ENCODE measurements around the gene SIL1.
"Not testable (repeated sequence)": the region's sequence is repeated elsewhere in the genome, so short reads cannot be mapped to it uniquely, and the experiment has no call there.

The SIL1 gene

GRCh38 chr5:138927544-138927943 lies 270.6 kb downstream of the SIL1 start:
- Histone ChIP-seq H3K4me3 (ENCODE audit: low read length) (no peak overlapping the region), H3K27me3 (ENCODE audit: control insufficient read depth, insufficient read depth, low read length) (no peaks in the 10 kb centered on the region), H3K27ac (ENCODE audit: low read length) (no peak overlapping the region), H3K9me3 (ENCODE audit: control insufficient read depth, insufficient read depth, low read length) (no peaks in the 10 kb centered on the region), H3K4me1 (ENCODE audit: control insufficient read depth, insufficient read depth, low read length) (no peaks in the 10 kb centered on the region; the same call in 1 of the 2 replicates), H3K36me3 (ENCODE audit: control insufficient read depth, insufficient read depth, low read length) (peaks cover 45% of the 10 kb centered on the region)
- WGBS (ENCODE audit: insufficient coverage, insufficient read length), result no CpG with 5 or more reads among the region's 8 CpGs
- DNase-seq (ENCODE audit: low read depth, low spot score), result no peak

- Histone ChIP-seq H3K9me3 (ENCODE audit: control insufficient read depth, insufficient read depth, low read length) (no peaks in the 10 kb centered on the region), H3K36me3 (ENCODE audit: control insufficient read depth, insufficient read depth, low read length) (peaks cover 40% of the 10 kb centered on the region), H3K4me1 (ENCODE audit: control insufficient read depth, insufficient read depth, low read length) (no peaks in the 10 kb centered on the region), H3K4me3 (ENCODE audit: low read length) (no peak overlapping the region), H3K27ac (ENCODE audit: low read length) (no peak overlapping the region), H3K27me3 (ENCODE audit: control insufficient read depth, insufficient read depth, low read length) (no peaks in the 10 kb centered on the region)
- DNase-seq (ENCODE audit: low read depth, low spot score), result no peak
- no CpG with 5 or more reads among the region's 16 CpGs for WGBS (ENCODE audit: insufficient coverage, insufficient read length)
Observed at GRCh38 chr5:138926688-138927448, 271.3 kb downstream of the SIL1 start.

GRCh38 chr5:138926257-138926656 lies 271.9 kb downstream of the SIL1 start:
- H3K27ac ChIP-seq (ENCODE audit: low read length), result no peak overlapping the region
- no peak for DNase-seq (ENCODE audit: low read depth, low spot score)
- H3K4me1 ChIP-seq (ENCODE audit: control insufficient read depth, insufficient read depth, low read length), result no peaks in the 10 kb centered on the region
- H3K4me3 ChIP-seq (ENCODE audit: low read length), result no peak overlapping the region
- peaks cover 36% of the 10 kb centered on the region for H3K36me3 ChIP-seq (ENCODE audit: control insufficient read depth, insufficient read depth, low read length)
- no peaks in the 10 kb centered on the region for H3K9me3 ChIP-seq (ENCODE audit: control insufficient read depth, insufficient read depth, low read length)
- WGBS (ENCODE audit: insufficient coverage, insufficient read length), result no CpG with 5 or more reads among the region's 11 CpGs
- no peaks in the 10 kb centered on the region for H3K27me3 ChIP-seq (ENCODE audit: control insufficient read depth, insufficient read depth, low read length)

GRCh38 chr5:138925090-138925635 lies 273.0 kb downstream of the SIL1 start:
- peaks cover 27% of the 10 kb centered on the region for H3K36me3 ChIP-seq (ENCODE audit: control insufficient read depth, insufficient read depth, low read length)
- H3K27me3 ChIP-seq (ENCODE audit: control insufficient read depth, insufficient read depth, low read length), result no peaks in the 10 kb centered on the region
- H3K27ac ChIP-seq (ENCODE audit: low read length), result no peak overlapping the region
- no peak for DNase-seq (ENCODE audit: low read depth, low spot score)
- no peaks in the 10 kb centered on the region for H3K4me1 ChIP-seq (ENCODE audit: control insufficient read depth, insufficient read depth, low read length)
- H3K4me3 ChIP-seq (ENCODE audit: low read length), result no peak overlapping the region
- no peaks in the 10 kb centered on the region for H3K9me3 ChIP-seq (ENCODE audit: control insufficient read depth, insufficient read depth, low read length)
- WGBS (ENCODE audit: insufficient coverage, insufficient read length), result no CpG with 5 or more reads among the region's 12 CpGs

- Histone ChIP-seq H3K4me1 (ENCODE audit: control insufficient read depth, insufficient read depth, low read length) (no peaks in the 10 kb centered on the region), H3K4me3 (ENCODE audit: low read length) (no peak overlapping the region), H3K36me3 (ENCODE audit: control insufficient read depth, insufficient read depth, low read length) (peaks cover 22% of the 10 kb centered on the region), H3K27me3 (ENCODE audit: control insufficient read depth, insufficient read depth, low read length) (no peaks in the 10 kb centered on the region), H3K27ac (ENCODE audit: low read length) (no peak overlapping the region), H3K9me3 (ENCODE audit: control insufficient read depth, insufficient read depth, low read length) (no peaks in the 10 kb centered on the region)
- WGBS (ENCODE audit: insufficient coverage, insufficient read length), result no CpG with 5 or more reads among the region's 2 CpGs
- DNase-seq (ENCODE audit: low read depth, low spot score), result no peak
Observed at GRCh38 chr5:138922494-138922893, 275.7 kb downstream of the SIL1 start.

- not testable (repeated sequence) for H3K27me3 ChIP-seq (ENCODE audit: control insufficient read depth, insufficient read depth, low read length); H3K9me3 ChIP-seq (ENCODE audit: control insufficient read depth, insufficient read depth, low read length); DNase-seq (ENCODE audit: low read depth, low spot score); H3K27ac ChIP-seq (ENCODE audit: low read length); H3K4me1 ChIP-seq (ENCODE audit: control insufficient read depth, insufficient read depth, low read length); H3K4me3 ChIP-seq (ENCODE audit: low read length)
- peaks cover 16% of the 10 kb centered on the region for H3K36me3 ChIP-seq (ENCODE audit: control insufficient read depth, insufficient read depth, low read length)
- no CpG with 5 or more reads among the region's 2 CpGs for WGBS (ENCODE audit: insufficient coverage, insufficient read length)
Observed at GRCh38 chr5:138921362-138921761, 276.8 kb downstream of the SIL1 start.

- H3K27ac ChIP-seq (ENCODE audit: low read length), result no peak overlapping the region
- no CpG with 5 or more reads among the region's 8 CpGs for WGBS (ENCODE audit: insufficient coverage, insufficient read length)
- peaks cover 7% of the 10 kb centered on the region; the same call in 1 of the 2 replicates for H3K36me3 ChIP-seq (ENCODE audit: control insufficient read depth, insufficient read depth, low read length)
Observed at GRCh38 chr5:138920181-138920580, 278.0 kb downstream of the SIL1 start.

GRCh38 chr5:138918686-138919085 lies 279.5 kb downstream of the SIL1 start:
- WGBS (ENCODE audit: insufficient coverage, insufficient read length), result no CpG with 5 or more reads among the region's 4 CpGs
- H3K36me3 ChIP-seq (ENCODE audit: control insufficient read depth, insufficient read depth, low read length), result no peaks in the 10 kb centered on the region

More at GRCh38 chr5:138920181-138920580, 278.0 kb downstream of the SIL1 start:
- no peak for DNase-seq (ENCODE audit: low read depth, low spot score)
- Histone ChIP-seq H3K4me1 (ENCODE audit: control insufficient read depth, insufficient read depth, low read length) (no peaks in the 10 kb centered on the region), H3K27me3 (ENCODE audit: control insufficient read depth, insufficient read depth, low read length) (no peaks in the 10 kb centered on the region), H3K4me3 (ENCODE audit: low read length) (no peak overlapping the region), H3K9me3 (ENCODE audit: control insufficient read depth, insufficient read depth, low read length) (no peaks in the 10 kb centered on the region)

GRCh38 chr5:138914338-138914737 lies 283.8 kb downstream of the SIL1 start:
- Histone ChIP-seq H3K4me1 (ENCODE audit: control insufficient read depth, insufficient read depth, low read length) (no peaks in the 10 kb centered on the region), H3K36me3 (ENCODE audit: control insufficient read depth, insufficient read depth, low read length) (no peaks in the 10 kb centered on the region), H3K27ac (ENCODE audit: low read length) (no peak overlapping the region), H3K9me3 (ENCODE audit: control insufficient read depth, insufficient read depth, low read length) (no peaks in the 10 kb centered on the region), H3K4me3 (ENCODE audit: low read length) (no peak overlapping the region), H3K27me3 (ENCODE audit: control insufficient read depth, insufficient read depth, low read length) (no peaks in the 10 kb centered on the region)
- no CpG with 5 or more reads among the region's 3 CpGs for WGBS (ENCODE audit: insufficient coverage, insufficient read length)
- DNase-seq (ENCODE audit: low read depth, low spot score), result no peak

More at GRCh38 chr5:138918686-138919085, 279.5 kb downstream of the SIL1 start:
- H3K27me3 ChIP-seq (ENCODE audit: control insufficient read depth, insufficient read depth, low read length), result no peaks in the 10 kb centered on the region
- no peaks in the 10 kb centered on the region for H3K9me3 ChIP-seq (ENCODE audit: control insufficient read depth, insufficient read depth, low read length)
- H3K4me3 ChIP-seq (ENCODE audit: low read length), result no peak overlapping the region
- no peaks in the 10 kb centered on the region for H3K4me1 ChIP-seq (ENCODE audit: control insufficient read depth, insufficient read depth, low read length)
- no peak for DNase-seq (ENCODE audit: low read depth, low spot score)
- no peak overlapping the region for H3K27ac ChIP-seq (ENCODE audit: low read length)

GRCh38 chr5:138913773-138914172 lies 284.4 kb downstream of the SIL1 start:
- Histone ChIP-seq H3K9me3 (ENCODE audit: control insufficient read depth, insufficient read depth, low read length) (no peaks in the 10 kb centered on the region), H3K4me1 (ENCODE audit: control insufficient read depth, insufficient read depth, low read length) (no peaks in the 10 kb centered on the region), H3K36me3 (ENCODE audit: control insufficient read depth, insufficient read depth, low read length) (no peaks in the 10 kb centered on the region), H3K27me3 (ENCODE audit: control insufficient read depth, insufficient read depth, low read length) (no peaks in the 10 kb centered on the region), H3K27ac (ENCODE audit: low read length) (no peak overlapping the region), H3K4me3 (ENCODE audit: low read length) (no peak overlapping the region)
- WGBS (ENCODE audit: insufficient coverage, insufficient read length), result no CpG with 5 or more reads among the region's 3 CpGs
- no peak for DNase-seq (ENCODE audit: low read depth, low spot score)

- no CpG with 5 or more reads among the region's 4 CpGs for WGBS (ENCODE audit: insufficient coverage, insufficient read length)
- DNase-seq (ENCODE audit: low read depth, low spot score), result no peak
- H3K27me3 ChIP-seq (ENCODE audit: control insufficient read depth, insufficient read depth, low read length), result no peaks in the 10 kb centered on the region
- H3K4me1 ChIP-seq (ENCODE audit: control insufficient read depth, insufficient read depth, low read length), result no peaks in the 10 kb centered on the region
- H3K27ac ChIP-seq (ENCODE audit: low read length), result no peak overlapping the region
- H3K4me3 ChIP-seq (ENCODE audit: low read length), result no peak overlapping the region
- H3K36me3 ChIP-seq (ENCODE audit: control insufficient read depth, insufficient read depth, low read length), result no peaks in the 10 kb centered on the region
- H3K9me3 ChIP-seq (ENCODE audit: control insufficient read depth, insufficient read depth, low read length), result no peaks in the 10 kb centered on the region
Observed at GRCh38 chr5:138912093-138912492, 286.1 kb downstream of the SIL1 start.
